Pancreas (tissue), 10 donors: ENCODE results near the gene CHN1. TPM values are rescaled to one million over a fixed set of nuclear protein-coding genes. Genes with fewer than 3 reads are reported as not detected.
A peak's percentile ranks its signal among the peaks of the same experiment; 100 is the strongest.

Experiments
- ATAC-seq, 4 donors: fragments of 200-7000 bp; cut with Tn5 transposase; one replicate each; pipeline versions ENCODE4 v1.8.0 to v1.9.1; 2020; ENCODE audit warnings: mild to moderate bottlenecking in 4 of 4, moderate library complexity in 4 of 4
- DNase-seq, 6 donors: peaks; one replicate each; pipeline ENCODE4 v3.0.0-alpha.2; 2020
- FAIRE-seq: peaks from 2 replicates; lab custom pipeline; 2012; peaks lifted over from hg19 to GRCh38; lab: Jason Lieb, UNC
- H3K27ac ChIP-seq, 4 donors: fragments of 200-600 bp; sonication (generic); 1 replicate in 3 of 4; 2 replicates in 1 of 4; pipeline versions ENCODE4 v1.5.0 to v1.8.0; 2020
- H3K27me3 ChIP-seq, 4 donors: fragments of 200-600 bp; one replicate each; pipeline ENCODE4 v1.8.0; 2021
- H3K36me3 ChIP-seq, 3 donors: fragments of 200-600 bp; sonication (generic) in 1 of 3; one replicate each; pipeline versions ENCODE4 v1.5.0 to v1.8.0; 2020 to 2021
- H3K4me1 ChIP-seq, 3 donors: fragments of 200-600 bp; one replicate each; pipeline ENCODE4 v1.8.0; 2021
- H3K4me3 ChIP-seq, 4 donors: fragments of 200-600 bp; sonication (generic) in 2 of 4; one replicate each; pipeline versions ENCODE4 v1.5.0 to v1.8.0; 2020 to 2021
- H3K9me3 ChIP-seq, 4 donors: fragments of 200-600 bp; one replicate each; pipeline ENCODE4 v1.8.0; 2021
- WGBS, 2 donors: extraction: QIAGEN DNeasy Blood & Tissue Kit; methylation state at CpG; one replicate each; pipeline ENCODE4 v1.1.7; 2013; 5-methylcytosine and 5-hydroxymethylcytosine counted together
- intact Hi-C, 3 donors: fragments of 100-400 bp; cut with DNase I; formaldehyde crosslinking; loops; one replicate each; pipeline versions ENCODE4 v1.11.1 to v1.14.2; 2022
- polyA plus RNA-seq, 2 donors: library from polyadenylated mRNA; stranded (reverse); fragments of 200-250 nt; gene quantifications; one replicate each; pipeline ENCODE4 v1.2.3, GENCODE V29; 2013
- total RNA-seq, 6 donors: library from RNA; stranded (reverse); fragmentation: NEBNext Ultra II Directional in 4 of 6; extraction: Animal tissue kit (Norgen Biotek cat#: 25700) in 4 of 6; gene quantifications; one replicate each; pipeline versions ENCODE4 v1.2.1 to v1.2.4, GENCODE V29; 2021 to 2023
- TF ChIP-seq, protein P1 (sequence below), 4 donors: fragments of 200-600 bp; sonication (generic) in 3 of 4; IDR thresholded peaks; one replicate each; pipeline versions ENCODE4 v1.5.0 to v1.8.0; 2021; ENCODE audit warnings: antibody characterized with exemption in 4 of 4
- donor health status: healthy with polysubstance abuse.
- donor health status: DM: no; HTN: no; CAD: no; lungs with moderate emphysema.
- donor health status: DM: no; HTN: no; CAD: no.
- donor health status: control.
- donor health status: control.
- donor health status: Bipolar disorder and iron deficiency.
- donor health status: DM: yes; HTN: yes; CAD: no.
- donor health status: DM: no; HTN: no; CAD: no.
- donor health status: DM: no; HTN: no; CAD: no.
- donor health status: DM: yes; HTN: yes; CAD: no.

The CHN1 gene
- total and polyA plus RNA-seq, 8 donors: 1.3 to 15.4 (median 3.7) TPM

DNA sequence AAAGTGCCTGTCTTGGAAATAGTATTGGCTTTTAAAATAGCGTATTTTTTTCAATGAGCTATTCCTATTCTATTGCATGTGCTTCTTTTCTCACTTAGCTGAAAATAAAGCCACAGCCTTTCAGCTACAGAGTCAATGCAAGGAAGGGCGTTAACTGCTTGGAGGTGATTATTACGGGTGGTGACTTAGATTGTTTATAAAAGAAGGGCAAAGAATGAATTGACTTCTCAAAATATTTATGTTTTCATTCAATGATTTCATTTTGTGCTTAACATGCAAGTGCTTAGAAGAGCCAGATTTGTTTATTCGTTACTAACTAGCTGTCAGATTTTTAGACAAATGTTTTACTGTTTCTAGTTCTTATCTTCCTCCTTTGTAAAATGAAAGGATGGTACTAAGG is 2.8 kb upstream of the CHN1 start:
- 80 to 87% methylated on average over 4 of the region's 4 CpGs for WGBS, 2 donors
- Histone ChIP-seq H3K27me3 (peaks cover 0 to 21% (median 3%) of the 10 kb centered on the region in 4 donors), H3K9me3 (no peaks in the 10 kb centered on the region), H3K27ac (no peak overlapping the region), H3K4me3 (no peak overlapping the region), H3K4me1 (no peaks in the 10 kb centered on the region), H3K36me3 (no peaks in the 10 kb centered on the region)
- FAIRE-seq: no peak
- no peak for DNase-seq
- intact Hi-C loops: no loop called here
- no peak for ATAC-seq
- TF ChIP-seq, protein P1, sequence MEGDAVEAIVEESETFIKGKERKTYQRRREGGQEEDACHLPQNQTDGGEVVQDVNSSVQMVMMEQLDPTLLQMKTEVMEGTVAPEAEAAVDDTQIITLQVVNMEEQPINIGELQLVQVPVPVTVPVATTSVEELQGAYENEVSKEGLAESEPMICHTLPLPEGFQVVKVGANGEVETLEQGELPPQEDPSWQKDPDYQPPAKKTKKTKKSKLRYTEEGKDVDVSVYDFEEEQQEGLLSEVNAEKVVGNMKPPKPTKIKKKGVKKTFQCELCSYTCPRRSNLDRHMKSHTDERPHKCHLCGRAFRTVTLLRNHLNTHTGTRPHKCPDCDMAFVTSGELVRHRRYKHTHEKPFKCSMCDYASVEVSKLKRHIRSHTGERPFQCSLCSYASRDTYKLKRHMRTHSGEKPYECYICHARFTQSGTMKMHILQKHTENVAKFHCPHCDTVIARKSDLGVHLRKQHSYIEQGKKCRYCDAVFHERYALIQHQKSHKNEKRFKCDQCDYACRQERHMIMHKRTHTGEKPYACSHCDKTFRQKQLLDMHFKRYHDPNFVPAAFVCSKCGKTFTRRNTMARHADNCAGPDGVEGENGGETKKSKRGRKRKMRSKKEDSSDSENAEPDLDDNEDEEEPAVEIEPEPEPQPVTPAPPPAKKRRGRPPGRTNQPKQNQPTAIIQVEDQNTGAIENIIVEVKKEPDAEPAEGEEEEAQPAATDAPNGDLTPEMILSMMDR (IDR thresholded peaks at IDR 0.05): no peak

DNA sequence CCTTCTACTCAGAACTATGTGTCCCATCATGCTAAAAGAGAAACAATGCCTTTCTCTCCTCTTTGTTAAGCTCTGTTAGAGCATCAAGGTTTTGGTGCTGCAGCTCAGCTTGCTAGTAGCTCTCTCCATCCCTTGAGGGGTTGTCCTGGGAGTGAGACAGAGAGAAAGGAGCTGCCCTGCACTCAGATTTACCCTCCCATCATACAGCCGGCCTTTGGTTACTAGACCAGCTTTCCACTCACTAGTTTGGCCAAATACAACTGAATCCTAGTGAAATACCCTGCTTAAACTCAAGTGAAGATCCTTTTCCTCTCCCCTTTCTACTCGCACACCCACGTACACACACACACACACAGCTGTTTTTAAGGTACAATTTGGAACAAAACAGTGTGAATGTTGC is 2.3 kb upstream of the CHN1 start:
- H3K9me3 ChIP-seq: no peaks in the 10 kb centered on the region
- TF ChIP-seq, protein P1 (IDR thresholded peaks at IDR 0.05): no peak

DNA sequence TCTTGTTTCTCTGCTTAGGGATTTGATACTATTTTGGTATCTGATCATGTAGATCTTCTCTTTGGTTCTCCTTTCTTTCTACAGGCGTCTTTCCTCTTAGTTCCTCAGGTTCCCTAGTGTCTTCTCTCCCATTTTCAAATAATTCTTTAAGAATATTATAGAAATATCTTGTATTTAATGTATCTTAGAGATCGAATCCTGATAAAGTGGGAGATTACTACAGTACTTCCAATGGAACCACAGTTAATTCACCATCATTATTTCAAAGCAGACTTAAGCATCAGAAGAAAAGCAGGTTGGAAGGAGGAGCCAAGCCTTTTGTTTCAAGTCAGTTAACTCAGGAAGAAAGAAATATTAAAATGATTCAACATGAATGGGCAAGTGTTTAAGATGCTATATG is 1.1 kb upstream of the CHN1 start:
- TF ChIP-seq, protein P1 (IDR thresholded peaks at IDR 0.05): no peak
- H3K27ac ChIP-seq: no peak overlapping the region

More for the DNA sequence above, 2.3 kb upstream of the CHN1 start:
- intact Hi-C loops: no loop called here
- no peak for ATAC-seq
- no peak overlapping the region for H3K27ac ChIP-seq
- FAIRE-seq: no peak
- 75 to 81% methylated on average over 3 of the region's 3 CpGs for WGBS, 2 donors
- H3K4me3 ChIP-seq: no peak overlapping the region
- DNase-seq: no peak
- no peaks in the 10 kb centered on the region for H3K4me1 ChIP-seq
- peaks cover 0 to 21% (median 3%) of the 10 kb centered on the region in 4 donors for H3K27me3 ChIP-seq
- no peaks in the 10 kb centered on the region for H3K36me3 ChIP-seq

DNA sequence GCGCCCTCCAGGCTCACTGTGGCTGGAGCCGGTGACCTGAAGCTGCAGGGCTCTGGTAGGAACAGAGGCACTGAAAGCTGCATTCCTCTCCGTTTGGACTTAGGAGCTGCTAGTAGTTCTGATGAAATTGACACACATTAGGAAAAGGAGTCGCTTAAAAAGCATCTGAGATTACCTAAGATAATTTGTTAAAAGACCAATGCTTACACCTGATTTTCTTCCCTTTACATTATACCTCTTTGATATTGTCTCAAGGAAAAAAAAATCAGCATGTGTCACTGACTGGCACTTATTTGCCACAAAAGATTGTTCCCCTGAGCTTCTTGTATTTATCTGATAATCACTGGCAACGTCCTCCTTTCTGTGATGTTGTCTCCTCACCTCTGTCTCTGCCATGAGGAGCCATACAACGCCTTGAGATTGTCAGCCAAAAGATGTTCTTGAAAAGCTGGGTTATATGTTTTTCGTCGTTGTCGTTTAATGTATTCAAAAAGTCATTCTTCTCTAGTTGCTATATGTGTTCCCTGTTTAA is 618 bp upstream of the CHN1 start:
- TF ChIP-seq, protein P1 (IDR thresholded peaks at IDR 0.05): no peak
- Histone ChIP-seq H3K36me3 (no peaks in the 10 kb centered on the region), H3K9me3 (no peaks in the 10 kb centered on the region), H3K4me3 (peak overlapping the region in 3 of 4 donors; percentile 60 to 70 (median 65)), H3K27me3 (peaks cover 0 to 21% (median 3%) of the 10 kb centered on the region in 4 donors), H3K27ac (no peak overlapping the region), H3K4me1 (no peaks in the 10 kb centered on the region)
- 29 to 33% methylated on average over 9 of the region's 9 CpGs for WGBS, 2 donors
- intact Hi-C loops: no loop called here
- FAIRE-seq (no peak), DNase-seq (no peak), ATAC-seq (peak in 3 of 4 donors; percentile 57 to 64 (median 60))

More for the DNA sequence above, 1.1 kb upstream of the CHN1 start:
- Histone ChIP-seq H3K4me3 (no peak overlapping the region), H3K4me1 (no peaks in the 10 kb centered on the region), H3K9me3 (no peaks in the 10 kb centered on the region), H3K36me3 (no peaks in the 10 kb centered on the region), H3K27me3 (peaks cover 0 to 21% (median 3%) of the 10 kb centered on the region in 4 donors)
- FAIRE-seq: no peak
- no peak for DNase-seq
- no peak for ATAC-seq
- WGBS, 2 donors: 59 to 78% methylated on average over 2 of the region's 2 CpGs
- intact Hi-C loops: no loop called here

DNA sequence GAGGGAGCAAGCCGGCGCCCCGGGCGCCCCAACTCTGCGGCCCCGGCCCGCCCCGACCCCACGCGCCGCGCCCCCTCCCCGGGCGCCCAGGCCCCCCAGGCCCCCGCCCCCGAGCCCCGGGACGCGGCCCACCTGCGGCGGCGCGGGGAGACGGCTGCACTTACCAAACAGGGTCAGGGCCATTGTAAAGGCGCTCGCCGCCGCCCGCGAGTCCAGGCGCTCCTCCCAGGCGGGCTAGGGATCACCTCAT is 526 bp downstream of the CHN1 start:
- peaks cover 0 to 21% (median 3%) of the 10 kb centered on the region in 4 donors for H3K27me3 ChIP-seq
- TF ChIP-seq, protein P1 (IDR thresholded peaks at IDR 0.05): no peak
- H3K4me1 ChIP-seq: no peaks in the 10 kb centered on the region
- no peaks in the 10 kb centered on the region for H3K36me3 ChIP-seq
- ATAC-seq (peak in 3 of 4 donors; percentile 58 to 66 (median 66)), FAIRE-seq (no peak), DNase-seq (no peak)
- 1 to 2% methylated on average over 18 to 32 of the region's 32 CpGs for WGBS, 2 donors
- intact Hi-C loops: no loop called here
- H3K27ac ChIP-seq: peak overlapping the region in 1 of 4 donors; percentile 33
- peak overlapping the region; percentile 55 to 70 (median 62) for H3K4me3 ChIP-seq
- no peaks in the 10 kb centered on the region for H3K9me3 ChIP-seq
